Measurements from ENCODE around the gene TOPBP1. TPM values are rescaled to one million over a fixed set of nuclear protein-coding genes. Genes with fewer than 3 reads are reported as not detected.

TOPBP1 gene
- total and polyA plus RNA-seq, 2 donors from 2014 or later: 4.8 to 15.2 TPM

GRCh38 chr3:133573054-133573628 lies 88.6 kb downstream of the TOPBP1 start:
- TF ChIP-seq CTCF (IDR thresholded peaks at IDR 0.05; ENCODE audit: borderline replicate concordance, extremely low read depth, insufficient read depth): no peak
- peak; percentile 100 for DNase-seq
- Histone ChIP-seq H3K9ac (ENCODE audit: low read length in 3 of 3) (peak overlapping the region; percentile 45 to 72 (median 61)), H3K4me3 (ENCODE audit: low read length in 3 of 3) (peak overlapping the region; percentile 60 to 69 (median 62)), H3K27ac (ENCODE audit: low read depth in 2 of 2, low read length in 2 of 2) (peak overlapping the region; percentile 84 to 95), H3K27me3 (ENCODE audit: control insufficient read depth, insufficient read depth, low read length) (no peaks in the 10 kb centered on the region), H3K36me3 (ENCODE audit: control insufficient read depth in 2 of 3, insufficient read depth in 3 of 3, low read length in 3 of 3) (peaks cover 0 to 9% (median 2%) of the 10 kb centered on the region in 3 donors), H3K4me1 (ENCODE audit: control insufficient read depth in 2 of 3, insufficient read depth in 2 of 3, low read depth in 1 of 3, low read length in 3 of 3) (peaks cover 0 to 19% (median 15%) of the 10 kb centered on the region in 3 donors), H3K9me3 (ENCODE audit: control insufficient read depth in 2 of 3, insufficient read depth in 1 of 3, low read length in 3 of 3) (no peaks in the 10 kb centered on the region)
- FAIRE-seq: peak; percentile 97
- intact Hi-C loops (cut with DNase I): no loop called here

DNA sequence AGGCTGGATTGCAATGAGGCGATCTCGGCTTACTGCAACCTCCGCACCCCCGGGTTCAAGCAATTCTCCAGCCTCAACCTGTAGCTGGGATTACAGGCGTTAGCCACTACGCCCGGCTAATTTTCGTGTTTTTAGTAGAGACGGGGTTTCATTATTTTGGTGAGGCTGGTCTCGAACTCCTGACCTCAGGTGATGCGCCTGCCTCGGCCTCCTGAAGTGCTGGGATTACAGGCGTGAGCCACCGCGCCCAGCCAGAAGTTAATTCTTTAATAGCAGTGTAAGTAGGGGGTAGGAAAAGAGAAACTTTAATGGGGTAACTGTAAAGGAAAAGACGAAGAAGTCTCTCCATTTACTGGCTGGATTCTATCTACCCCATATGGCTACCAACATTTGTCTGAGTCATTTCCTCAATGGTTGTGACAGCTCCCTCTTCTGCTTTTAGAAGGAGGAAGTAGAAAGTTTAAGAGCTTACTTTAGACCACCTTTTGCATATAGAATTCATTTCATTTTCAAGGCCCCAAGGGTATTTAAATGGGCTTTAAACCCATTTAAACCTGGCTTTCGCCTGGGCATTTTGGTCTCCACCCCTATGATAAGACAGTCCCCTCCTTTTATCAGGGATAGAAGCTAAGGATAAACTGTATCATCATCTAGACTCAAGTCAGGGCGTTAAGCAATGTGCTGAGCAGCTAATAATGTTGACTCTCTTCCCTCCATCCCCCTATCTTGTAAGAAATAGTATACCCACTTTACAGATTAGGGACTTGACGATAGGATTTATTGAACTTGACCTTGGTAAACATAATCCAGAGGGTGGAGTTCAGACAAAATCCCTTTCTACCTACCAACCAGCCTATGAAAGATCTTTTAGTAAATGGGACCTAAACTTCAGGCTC lies 89.3 kb downstream of the TOPBP1 start:
- Histone ChIP-seq H3K27me3 (ENCODE audit: control insufficient read depth, insufficient read depth, low read length) (no peaks in the 10 kb centered on the region), H3K4me1 (ENCODE audit: control insufficient read depth in 2 of 3, insufficient read depth in 2 of 3, low read depth in 1 of 3, low read length in 3 of 3) (peaks cover 0 to 19% (median 12%) of the 10 kb centered on the region in 3 donors), H3K36me3 (ENCODE audit: control insufficient read depth in 2 of 3, insufficient read depth in 3 of 3, low read length in 3 of 3) (peaks cover 0 to 9% (median 0%) of the 10 kb centered on the region in 3 donors), H3K27ac (ENCODE audit: low read depth in 2 of 2, low read length in 2 of 2) (peak overlapping the region; percentile 83 to 84), H3K9me3 (ENCODE audit: control insufficient read depth in 2 of 3, insufficient read depth in 1 of 3, low read length in 3 of 3) (no peaks in the 10 kb centered on the region), H3K9ac (ENCODE audit: low read length in 3 of 3) (peak overlapping the region; percentile 45 to 72 (median 61)), H3K4me3 (ENCODE audit: low read length in 3 of 3) (peak overlapping the region; percentile 60 to 69 (median 62))
- no peak for TF ChIP-seq CTCF (IDR thresholded peaks at IDR 0.05; ENCODE audit: borderline replicate concordance, extremely low read depth, insufficient read depth)
- FAIRE-seq (no peak), DNase-seq (peak in 1 of 5 donors; percentile 45)
- intact Hi-C loops (cut with DNase I): no loop called here

GRCh38 chr3:133570937-133571320 lies 90.8 kb downstream of the TOPBP1 start:
- no peak for TF ChIP-seq CTCF (IDR thresholded peaks at IDR 0.05; ENCODE audit: borderline replicate concordance, extremely low read depth, insufficient read depth)
- no peak for FAIRE-seq

More at GRCh38 chr3:133570937-133571320, 90.8 kb downstream of the TOPBP1 start:
- no peak for DNase-seq
- H3K36me3 ChIP-seq (ENCODE audit: control insufficient read depth in 2 of 3, insufficient read depth in 3 of 3, low read length in 3 of 3): peaks cover 0 to 3% (median 0%) of the 10 kb centered on the region in 3 donors
- no peak overlapping the region for H3K4me3 ChIP-seq (ENCODE audit: low read length in 3 of 3)
- no peaks in the 10 kb centered on the region for H3K27me3 ChIP-seq (ENCODE audit: control insufficient read depth, insufficient read depth, low read length)
- H3K27ac ChIP-seq (ENCODE audit: low read depth in 2 of 2, low read length in 2 of 2): no peak overlapping the region
- H3K9ac ChIP-seq (ENCODE audit: low read length in 3 of 3): no peak overlapping the region
- intact Hi-C loops (cut with DNase I): no loop called here
- H3K4me1 ChIP-seq (ENCODE audit: control insufficient read depth in 2 of 3, insufficient read depth in 2 of 3, low read depth in 1 of 3, low read length in 3 of 3): peaks cover 0 to 14% (median 12%) of the 10 kb centered on the region in 3 donors
- H3K9me3 ChIP-seq (ENCODE audit: control insufficient read depth in 2 of 3, insufficient read depth in 1 of 3, low read length in 3 of 3): no peaks in the 10 kb centered on the region
